Esophagus squamous epithelium (tissue), 4 donors: Measurements from ENCODE around the gene MS4A13.

ENCODE experiments used
- CTCF ChIP-seq, 6 experiments: fragments of 450-650 bp in 4 of 6; fragments of 200-600 bp in 2 of 6; sonication (generic) in 2 of 6; IDR thresholded peaks; one replicate each; pipeline ENCODE4 v1.5.1; 2016 to 2019; ENCODE audit warnings: antibody characterized with exemption in 6 of 6, mild to moderate bottlenecking in 4 of 6, moderate library complexity in 4 of 6
- POLR2A ChIP-seq, 4 donors: fragments of 450-650 bp; IDR thresholded peaks; one replicate each; pipeline ENCODE4 v1.6.1; 2017; ENCODE audit warnings: antibody characterized with exemption in 4 of 4, mild to moderate bottlenecking in 4 of 4, moderate library complexity in 3 of 4

- TF ChIP-seq CTCF (IDR thresholded peaks at IDR 0.05) (no peak), POLR2A (IDR thresholded peaks at IDR 0.05) (no peak)
Measured at GRCh38 chr11:60498853-60499252, 16.3 kb upstream of the MS4A13 start.
